Measurements from ENCODE around the gene HIVEP3. TPM values are rescaled to one million over a fixed set of nuclear protein-coding genes. Genes with fewer than 3 reads are reported as not detected.
A peak's percentile ranks its signal among the peaks of the same experiment; 100 is the strongest.

Gene HIVEP3
- total RNA-seq, 1 experiment from 2014 or later: 11.0 TPM

DNA sequence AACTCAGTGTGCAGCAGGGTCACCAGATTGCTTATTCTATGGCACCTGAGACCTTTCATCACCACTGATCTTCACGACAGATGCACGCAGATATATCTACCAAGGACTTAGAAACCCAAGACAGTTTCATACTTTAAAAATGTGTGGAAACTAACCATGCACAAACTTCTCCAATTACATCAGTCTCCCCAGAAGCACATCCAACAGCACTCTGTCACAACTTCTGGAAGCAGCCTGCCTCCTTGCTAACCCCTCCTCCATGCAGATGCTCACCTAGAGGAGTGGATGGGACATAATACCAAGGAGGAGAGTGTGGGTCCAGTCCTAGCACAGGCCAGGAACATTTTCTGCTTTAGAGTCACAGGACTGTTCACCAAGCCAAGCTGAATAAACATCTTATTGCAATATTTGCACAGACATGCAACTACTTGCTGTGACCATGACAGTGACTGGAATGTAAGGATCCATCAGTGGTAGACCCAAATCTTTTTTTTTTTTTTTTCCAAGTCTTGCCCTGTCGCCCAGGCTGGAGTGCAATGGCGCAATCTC lies 69.4 kb downstream of the HIVEP3 start:
- Histone ChIP-seq H3K36me3 (ENCODE audit: low read depth) (no peaks in the 10 kb centered on the region), H3K27me3 (ENCODE audit: insufficient read depth, low read depth) (no peaks in the 10 kb centered on the region), H3K9me3 (ENCODE audit: insufficient read depth, low read depth) (no peaks in the 10 kb centered on the region), H3K79me2 (ENCODE audit: low read depth) (peaks cover 37% of the 10 kb centered on the region; the same call in 1 of the 2 replicates), H3K9me2 (ENCODE audit: insufficient read depth) (no peaks in the 10 kb centered on the region), H3K4me2 (no peak overlapping the region), H3K4me1 (replicated peaks; ENCODE audit: insufficient read depth) (peaks cover 78% of the 10 kb centered on the region), H2AFZ (no peak overlapping the region), H3K27ac (no peak overlapping the region), H3F3A (ENCODE audit: insufficient read depth, low read depth) (peaks cover 27% of the 10 kb centered on the region), H3K4me3 (no peak overlapping the region), H4K20me1 (ENCODE audit: insufficient read depth) (no peaks in the 10 kb centered on the region)
- POLR2A ChIA-PET (ENCODE audit: unreplicated experiment): interaction anchor here (0.7 kb wide), 1 partner anchor 120 kb away, joined by 4 read pairs; no protein-coding TSS in a partner anchor
- no TSS peak for BruUV-seq (replicated peaks)
- no peak for DNase-seq
- CTCF ChIA-PET: no interaction called here
- TF ChIP-seq, protein P1, sequence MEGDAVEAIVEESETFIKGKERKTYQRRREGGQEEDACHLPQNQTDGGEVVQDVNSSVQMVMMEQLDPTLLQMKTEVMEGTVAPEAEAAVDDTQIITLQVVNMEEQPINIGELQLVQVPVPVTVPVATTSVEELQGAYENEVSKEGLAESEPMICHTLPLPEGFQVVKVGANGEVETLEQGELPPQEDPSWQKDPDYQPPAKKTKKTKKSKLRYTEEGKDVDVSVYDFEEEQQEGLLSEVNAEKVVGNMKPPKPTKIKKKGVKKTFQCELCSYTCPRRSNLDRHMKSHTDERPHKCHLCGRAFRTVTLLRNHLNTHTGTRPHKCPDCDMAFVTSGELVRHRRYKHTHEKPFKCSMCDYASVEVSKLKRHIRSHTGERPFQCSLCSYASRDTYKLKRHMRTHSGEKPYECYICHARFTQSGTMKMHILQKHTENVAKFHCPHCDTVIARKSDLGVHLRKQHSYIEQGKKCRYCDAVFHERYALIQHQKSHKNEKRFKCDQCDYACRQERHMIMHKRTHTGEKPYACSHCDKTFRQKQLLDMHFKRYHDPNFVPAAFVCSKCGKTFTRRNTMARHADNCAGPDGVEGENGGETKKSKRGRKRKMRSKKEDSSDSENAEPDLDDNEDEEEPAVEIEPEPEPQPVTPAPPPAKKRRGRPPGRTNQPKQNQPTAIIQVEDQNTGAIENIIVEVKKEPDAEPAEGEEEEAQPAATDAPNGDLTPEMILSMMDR (conservative IDR thresholded peaks at IDR 0.05): no peak
- no peak for TF ChIP-seq EZH2 (IDR thresholded peaks at IDR 0.05; ENCODE audit: low read depth)
- intact Hi-C loops (cut with micrococcal nuclease; ENCODE audit: unreplicated experiment): no loop called here

DNA sequence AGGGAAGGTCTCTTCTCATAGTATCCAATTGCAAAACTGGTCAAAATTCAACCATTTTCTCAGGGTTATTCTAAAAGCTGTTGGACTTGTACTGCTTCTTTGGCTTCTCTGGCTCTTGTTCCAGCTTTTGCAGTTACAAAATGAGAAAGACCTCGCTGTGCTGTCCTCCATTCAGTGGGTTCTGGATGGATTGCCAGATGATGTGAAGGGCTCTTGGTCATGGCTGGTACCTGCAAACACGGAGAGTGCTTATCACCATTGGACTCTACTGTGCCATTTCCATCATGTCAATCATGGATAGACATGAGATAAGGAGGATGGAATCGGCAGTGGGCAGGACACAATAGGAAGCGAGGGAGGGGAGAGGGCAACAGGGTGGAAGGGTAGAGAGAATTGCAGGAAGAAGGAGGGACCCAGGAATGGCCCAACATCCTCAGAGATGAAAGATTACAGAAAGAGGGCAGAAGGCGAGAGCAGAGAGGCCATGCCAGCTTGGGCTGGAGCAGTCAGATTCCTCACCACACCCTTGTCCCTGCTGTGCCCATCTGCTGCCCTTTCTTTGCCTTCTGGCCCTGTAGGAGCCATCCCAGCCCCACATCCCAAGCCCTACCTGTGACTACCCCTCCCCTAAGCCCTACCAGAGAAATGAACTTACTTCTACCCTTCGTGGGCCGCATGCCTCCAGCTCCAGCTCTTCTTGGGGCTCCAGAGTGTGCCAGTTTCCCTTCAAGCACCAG lies 70.3 kb downstream of the HIVEP3 start:
- 0 out of 2 replicates have a peak overlapping the region, but pooled peaks have one; percentile 20 for H3K27ac ChIP-seq
- no TSS peak for BruUV-seq (replicated peaks)
- no peak overlapping the region for H2AFZ ChIP-seq
- peak overlapping the region; percentile 29 for H3K4me2 ChIP-seq
- peaks cover 78% of the 10 kb centered on the region for H3K4me1 ChIP-seq (replicated peaks; ENCODE audit: insufficient read depth)
- H4K20me1 ChIP-seq (ENCODE audit: insufficient read depth): no peaks in the 10 kb centered on the region
- ChIA-PET CTCF (no interaction called here), POLR2A (ENCODE audit: unreplicated experiment) (no interaction called here)
- peaks cover 28% of the 10 kb centered on the region; the same call in 1 of the 2 replicates for H3K79me2 ChIP-seq (ENCODE audit: low read depth)
- no peaks in the 10 kb centered on the region for H3K9me3 ChIP-seq (ENCODE audit: insufficient read depth, low read depth)
- intact Hi-C loops (cut with micrococcal nuclease; ENCODE audit: unreplicated experiment): no loop called here
- H3F3A ChIP-seq (ENCODE audit: insufficient read depth, low read depth): peaks cover 27% of the 10 kb centered on the region
- H3K9me2 ChIP-seq (ENCODE audit: insufficient read depth): no peaks in the 10 kb centered on the region
- no peak overlapping the region for H3K4me3 ChIP-seq
- no peak for DNase-seq
- H3K27me3 ChIP-seq (ENCODE audit: insufficient read depth, low read depth): no peaks in the 10 kb centered on the region
- TF ChIP-seq, protein P1 (conservative IDR thresholded peaks at IDR 0.05): no peak
- no peak for TF ChIP-seq EZH2 (IDR thresholded peaks at IDR 0.05; ENCODE audit: low read depth)
- H3K36me3 ChIP-seq (ENCODE audit: low read depth): no peaks in the 10 kb centered on the region

DNA sequence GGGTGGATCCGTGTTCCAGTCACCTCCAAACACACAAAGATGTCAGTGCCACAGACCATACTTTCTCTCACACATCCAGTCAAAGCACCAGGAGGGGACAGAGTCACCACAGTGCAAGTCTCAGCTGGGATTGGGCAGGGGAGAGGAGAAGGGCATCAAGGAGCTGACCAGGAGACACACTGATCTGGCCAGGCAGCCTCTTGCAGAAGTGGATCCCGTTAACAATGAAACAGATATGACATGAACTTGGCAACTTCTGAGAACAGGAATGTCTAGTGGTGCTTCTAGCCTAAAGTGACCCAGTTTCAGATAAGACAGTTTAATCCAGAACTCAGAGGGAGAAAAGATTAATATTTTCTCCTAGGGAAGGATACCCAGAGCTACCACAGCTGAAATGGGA lies 71.0 kb downstream of the HIVEP3 start:
- H4K20me1 ChIP-seq (ENCODE audit: insufficient read depth): no peaks in the 10 kb centered on the region
- H2AFZ ChIP-seq: no peak overlapping the region
- H3K4me1 ChIP-seq (replicated peaks; ENCODE audit: insufficient read depth): peaks cover 76% of the 10 kb centered on the region
- no peaks in the 10 kb centered on the region for H3K9me2 ChIP-seq (ENCODE audit: insufficient read depth)
- peak overlapping the region; percentile 29; the same call in 1 of the 2 replicates for H3K4me2 ChIP-seq
- no peaks in the 10 kb centered on the region for H3K36me3 ChIP-seq (ENCODE audit: low read depth)
- no peaks in the 10 kb centered on the region for H3K27me3 ChIP-seq (ENCODE audit: insufficient read depth, low read depth)
- POLR2A ChIA-PET (ENCODE audit: unreplicated experiment): no interaction called here
- H3K9me3 ChIP-seq (ENCODE audit: insufficient read depth, low read depth): no peaks in the 10 kb centered on the region
- intact Hi-C loops (cut with micrococcal nuclease; ENCODE audit: unreplicated experiment): no loop called here
- no peak overlapping the region for H3K4me3 ChIP-seq
- CTCF ChIA-PET: no interaction called here
- DNase-seq: no peak
- TF ChIP-seq EZH2 (IDR thresholded peaks at IDR 0.05; ENCODE audit: low read depth): no peak
- TF ChIP-seq, protein P1 (conservative IDR thresholded peaks at IDR 0.05): no peak
- peaks cover 25% of the 10 kb centered on the region; the same call in 1 of the 2 replicates for H3K79me2 ChIP-seq (ENCODE audit: low read depth)
- no TSS peak for BruUV-seq (replicated peaks)
- H3F3A ChIP-seq (ENCODE audit: insufficient read depth, low read depth): peaks cover 31% of the 10 kb centered on the region
- H3K27ac ChIP-seq: no peak overlapping the region
